Caco-2 (cell line): ENCODE results near the gene NT5C1A. TPM values are rescaled to one million over a fixed set of nuclear protein-coding genes. Genes with fewer than 3 reads are reported as not detected.

ENCODE experiments used
- BruUV-seq: library from RNA; stranded (reverse); fragments of 400-500 nt; replicated peaks from 2 replicates; lab custom pipeline; 2021; lab: Mats Ljungman, UMichigan
- CTCF ChIA-PET: fragments of 300-600 bp; sonication (Branson Sonifier 250); formaldehyde crosslinking; loops from one replicate; lab custom pipeline; 2022; ENCODE audit warnings: antibody characterized with exemption; lab: Charles Lee
- POLR2A ChIA-PET: fragments of 300-600 bp; sonication (Branson Sonifier 250); formaldehyde crosslinking; loops from one replicate; lab custom pipeline; 2022; ENCODE audit warnings: antibody characterized with exemption; lab: Charles Lee
- DNase-seq, 2 experiments: peaks; one replicate each; pipeline versions ENCODE4 v3.0.0 to v3.0.0-alpha.2; 2020 to 2022
- H3K27me3 ChIP-seq: replicated peaks from 2 replicates; pipeline ENCODE4 v1.6.0; 2011; ENCODE audit warnings: low read length; ENCODE audit not compliant: control insufficient read depth, insufficient read depth
- H3K36me3 ChIP-seq: 2 replicates; pipeline ENCODE4 v1.5.1; 2011; ENCODE audit warnings: low read length; ENCODE audit not compliant: control insufficient read depth, insufficient read depth
- H3K4me1 ChIP-seq: fragments of 250-450 bp; sonication (Bioruptor Pico); 2 replicates; pipeline ENCODE4 v1.5.1; 2020; ENCODE audit warnings: mild to moderate bottlenecking
- H3K4me3 ChIP-seq: 2 replicates; pipeline ENCODE4 v1.5.1; 2011; ENCODE audit warnings: low read depth, mild to moderate bottlenecking, control low read depth, low read length
- H3K9me3 ChIP-seq: fragments of 250-450 bp; sonication (Bioruptor Pico); 2 replicates; pipeline ENCODE4 v1.5.1; 2020; ENCODE audit warnings: mild to moderate bottlenecking, moderate library complexity
- H3K27ac Mint-ChIP-seq: one replicate; pipeline ENCODE4 v1.8.0; 2022; ENCODE audit warnings: mixed read lengths; ENCODE audit not compliant: unreplicated experiment
- H3K27me3 Mint-ChIP-seq: one replicate; pipeline ENCODE4 v1.8.0; 2022; ENCODE audit warnings: mixed read lengths; ENCODE audit not compliant: insufficient read depth, unreplicated experiment
- H3K36me3 Mint-ChIP-seq: one replicate; pipeline ENCODE4 v1.8.0; 2022; ENCODE audit warnings: mild to moderate bottlenecking, mixed read lengths; ENCODE audit not compliant: insufficient read depth, unreplicated experiment
- H3K4me1 Mint-ChIP-seq: one replicate; pipeline ENCODE4 v1.8.0; 2022; ENCODE audit warnings: low read depth, mixed read lengths; ENCODE audit not compliant: unreplicated experiment
- H3K4me3 Mint-ChIP-seq: one replicate; pipeline ENCODE4 v1.8.0; 2022; ENCODE audit warnings: mild to moderate bottlenecking, moderate library complexity, mixed read lengths; ENCODE audit not compliant: unreplicated experiment
- H3K9me3 Mint-ChIP-seq: one replicate; pipeline ENCODE4 v1.8.0; 2022; ENCODE audit warnings: mixed read lengths; ENCODE audit not compliant: unreplicated experiment
- CTCF ChIP-seq, 2 experiments: fragments of 200-600 bp in 1 of 2; IDR thresholded peaks; 1 replicate in 1 of 2; 2 replicates in 1 of 2; pipeline versions ENCODE4 v1.5.1 to v1.8.0; 2011 to 2022; ENCODE audit warnings: antibody characterized with exemption in 1 of 2, control low read depth in 1 of 2, inconsistent platforms in 1 of 2, low read depth in 1 of 2, low read length in 1 of 2, mild to moderate bottlenecking in 1 of 2, moderate library complexity in 1 of 2; ENCODE audit not compliant: insufficient read depth in 1 of 2, severe bottlenecking in 1 of 2, unreplicated experiment in 1 of 2
- intact Hi-C: fragments of 100-400 bp; cut with micrococcal nuclease; formaldehyde crosslinking; loops from one replicate; pipeline ENCODE4 v1.10.0; 2022; ENCODE audit not compliant: unreplicated experiment
- total RNA-seq: library from RNA; stranded (reverse); gene quantifications from 2 replicates; pipeline ENCODE4 v1.2.3, GENCODE V29; 2022

NT5C1A gene
- total RNA-seq, 1 experiment from 2014 or later = not detected

- H3K4me1 ChIP-seq = peaks cover 5% of the 10 kb centered on the region
- Mint-ChIP-seq H3K4me1 (peaks cover 7% of the 10 kb centered on the region), H3K9me3 (no peaks in the 10 kb centered on the region), H3K4me3 (no peak overlapping the region), H3K27me3 (no peaks in the 10 kb centered on the region), H3K27ac (no peak overlapping the region), H3K36me3 (no peaks in the 10 kb centered on the region)
- no peak for TF ChIP-seq CTCF (IDR thresholded peaks at IDR 0.05; ENCODE audit: insufficient read depth in 1 of 2, low read depth in 1 of 2, low read length in 1 of 2, severe bottlenecking in 1 of 2, unreplicated experiment in 1 of 2)
- H3K36me3 ChIP-seq = no peaks in the 10 kb centered on the region
- no peaks in the 10 kb centered on the region for H3K9me3 ChIP-seq
- ChIA-PET CTCF (no interaction called here), POLR2A (no interaction called here)
- intact Hi-C loops = no loop called here
- BruUV-seq = no TSS peak
- H3K27me3 ChIP-seq = no peaks in the 10 kb centered on the region
- H3K4me3 ChIP-seq = no peak overlapping the region
- DNase-seq = no peak
Measured at GRCh38 chr1:39650431-39650830, 21.5 kb downstream of the NT5C1A start.

- CTCF ChIA-PET = no interaction called here
- Histone ChIP-seq H3K9me3 (no peaks in the 10 kb centered on the region), H3K4me1 (peaks cover 5% of the 10 kb centered on the region), H3K36me3 (no peaks in the 10 kb centered on the region), H3K4me3 (no peak overlapping the region), H3K27me3 (no peaks in the 10 kb centered on the region)
- no peaks in the 10 kb centered on the region for H3K27me3 Mint-ChIP-seq
- no peaks in the 10 kb centered on the region for H3K9me3 Mint-ChIP-seq
- POLR2A ChIA-PET = interaction anchor here (0.5 kb wide), 1 partner anchor 766 kb away, joined by 8 read pairs; no protein-coding TSS in a partner anchor
- H3K27ac Mint-ChIP-seq = no peak overlapping the region
- intact Hi-C loops = no loop called here
- no TSS peak for BruUV-seq
- no peak overlapping the region for H3K4me3 Mint-ChIP-seq
- peaks cover 7% of the 10 kb centered on the region for H3K4me1 Mint-ChIP-seq
- no peak for TF ChIP-seq CTCF (IDR thresholded peaks at IDR 0.05; ENCODE audit: insufficient read depth in 1 of 2, low read depth in 1 of 2, low read length in 1 of 2, severe bottlenecking in 1 of 2, unreplicated experiment in 1 of 2)
- no peak for DNase-seq
- H3K36me3 Mint-ChIP-seq = peaks cover under 1% of the 10 kb centered on the region
Measured at GRCh38 chr1:39649636-39650185, 22.2 kb downstream of the NT5C1A start.

- BruUV-seq = no TSS peak
- H3K36me3 Mint-ChIP-seq = peaks cover 4% of the 10 kb centered on the region
- Histone ChIP-seq H3K9me3 (no peaks in the 10 kb centered on the region), H3K4me3 (no peak overlapping the region), H3K27me3 (no peaks in the 10 kb centered on the region), H3K4me1 (peaks cover 5% of the 10 kb centered on the region), H3K36me3 (no peaks in the 10 kb centered on the region)
- no peaks in the 10 kb centered on the region for H3K9me3 Mint-ChIP-seq
- no peaks in the 10 kb centered on the region for H3K27me3 Mint-ChIP-seq
- TF ChIP-seq CTCF (IDR thresholded peaks at IDR 0.05; ENCODE audit: insufficient read depth in 1 of 2, low read depth in 1 of 2, low read length in 1 of 2, severe bottlenecking in 1 of 2, unreplicated experiment in 1 of 2) = no peak
- intact Hi-C loops = no loop called here
- no peak for DNase-seq
- no peak overlapping the region for H3K27ac Mint-ChIP-seq
- no peak overlapping the region for H3K4me3 Mint-ChIP-seq
- CTCF ChIA-PET = no interaction called here
- POLR2A ChIA-PET = no interaction called here
- peaks cover 7% of the 10 kb centered on the region for H3K4me1 Mint-ChIP-seq
Measured at GRCh38 chr1:39648496-39648895, 23.4 kb downstream of the NT5C1A start.
